GM12864 (cell line): ENCODE results near the gene LDLRAD3.

ENCODE experiments used
- DNase-seq: peaks from one replicate; pipeline ENCODE4 v3.0.0-alpha.2; 2011; ENCODE audit warnings: low read depth
- H3K4me3 ChIP-seq: 2 replicates; pipeline ENCODE4 v1.5.1; 2011; ENCODE audit warnings: mild to moderate bottlenecking, low read depth, low read length, control low read depth
- TF ChIP-seq, protein P1 (sequence below): IDR thresholded peaks from 2 replicates; pipeline ENCODE4 v1.5.1; 2011; ENCODE audit warnings: low read depth, mild to moderate bottlenecking, moderate library complexity, low read length, control low read depth, inconsistent platforms; ENCODE audit errors: missing control alignments

The LDLRAD3 gene

DNA sequence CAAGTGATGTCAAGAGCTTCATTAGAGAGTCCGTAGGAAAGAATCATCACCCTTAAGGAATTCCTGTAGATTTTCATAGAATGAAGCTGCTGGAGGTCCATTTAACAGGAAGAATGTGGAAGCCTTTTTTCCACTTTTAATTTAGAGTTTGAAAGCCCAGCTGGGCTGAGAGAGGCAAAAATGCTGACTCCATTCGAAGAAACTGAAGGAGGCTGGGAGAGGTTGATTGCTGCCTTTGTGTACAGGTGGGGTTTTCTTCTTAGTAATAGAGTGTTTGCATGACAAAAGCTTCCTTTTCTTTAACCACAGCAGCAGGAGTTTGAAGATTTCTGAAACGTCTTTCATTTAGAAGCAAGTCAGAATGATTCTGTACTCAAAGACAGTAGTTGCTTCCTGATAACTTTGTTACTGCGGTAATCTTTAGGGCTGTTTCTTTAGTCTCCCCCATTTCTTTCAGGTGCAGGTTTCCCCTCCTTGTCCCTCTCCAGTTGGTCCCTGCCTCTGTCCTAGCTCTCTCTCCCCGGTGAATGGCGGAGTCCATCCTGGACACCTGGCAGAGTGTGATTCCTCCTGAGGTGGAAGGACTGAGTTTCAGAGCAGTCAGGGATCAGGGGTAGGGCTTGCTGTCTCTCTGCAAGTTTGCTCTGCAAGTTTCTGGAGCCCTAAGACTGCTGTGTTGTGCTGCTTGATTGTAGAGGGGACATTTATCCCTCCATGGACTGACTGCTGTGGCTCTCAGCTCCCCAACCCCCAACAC lies 166.2 kb downstream of the LDLRAD3 start:
- no peak overlapping the region for H3K4me3 ChIP-seq
- TF ChIP-seq, protein P1, sequence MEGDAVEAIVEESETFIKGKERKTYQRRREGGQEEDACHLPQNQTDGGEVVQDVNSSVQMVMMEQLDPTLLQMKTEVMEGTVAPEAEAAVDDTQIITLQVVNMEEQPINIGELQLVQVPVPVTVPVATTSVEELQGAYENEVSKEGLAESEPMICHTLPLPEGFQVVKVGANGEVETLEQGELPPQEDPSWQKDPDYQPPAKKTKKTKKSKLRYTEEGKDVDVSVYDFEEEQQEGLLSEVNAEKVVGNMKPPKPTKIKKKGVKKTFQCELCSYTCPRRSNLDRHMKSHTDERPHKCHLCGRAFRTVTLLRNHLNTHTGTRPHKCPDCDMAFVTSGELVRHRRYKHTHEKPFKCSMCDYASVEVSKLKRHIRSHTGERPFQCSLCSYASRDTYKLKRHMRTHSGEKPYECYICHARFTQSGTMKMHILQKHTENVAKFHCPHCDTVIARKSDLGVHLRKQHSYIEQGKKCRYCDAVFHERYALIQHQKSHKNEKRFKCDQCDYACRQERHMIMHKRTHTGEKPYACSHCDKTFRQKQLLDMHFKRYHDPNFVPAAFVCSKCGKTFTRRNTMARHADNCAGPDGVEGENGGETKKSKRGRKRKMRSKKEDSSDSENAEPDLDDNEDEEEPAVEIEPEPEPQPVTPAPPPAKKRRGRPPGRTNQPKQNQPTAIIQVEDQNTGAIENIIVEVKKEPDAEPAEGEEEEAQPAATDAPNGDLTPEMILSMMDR: no peak
- DNase-seq: no peak

DNA sequence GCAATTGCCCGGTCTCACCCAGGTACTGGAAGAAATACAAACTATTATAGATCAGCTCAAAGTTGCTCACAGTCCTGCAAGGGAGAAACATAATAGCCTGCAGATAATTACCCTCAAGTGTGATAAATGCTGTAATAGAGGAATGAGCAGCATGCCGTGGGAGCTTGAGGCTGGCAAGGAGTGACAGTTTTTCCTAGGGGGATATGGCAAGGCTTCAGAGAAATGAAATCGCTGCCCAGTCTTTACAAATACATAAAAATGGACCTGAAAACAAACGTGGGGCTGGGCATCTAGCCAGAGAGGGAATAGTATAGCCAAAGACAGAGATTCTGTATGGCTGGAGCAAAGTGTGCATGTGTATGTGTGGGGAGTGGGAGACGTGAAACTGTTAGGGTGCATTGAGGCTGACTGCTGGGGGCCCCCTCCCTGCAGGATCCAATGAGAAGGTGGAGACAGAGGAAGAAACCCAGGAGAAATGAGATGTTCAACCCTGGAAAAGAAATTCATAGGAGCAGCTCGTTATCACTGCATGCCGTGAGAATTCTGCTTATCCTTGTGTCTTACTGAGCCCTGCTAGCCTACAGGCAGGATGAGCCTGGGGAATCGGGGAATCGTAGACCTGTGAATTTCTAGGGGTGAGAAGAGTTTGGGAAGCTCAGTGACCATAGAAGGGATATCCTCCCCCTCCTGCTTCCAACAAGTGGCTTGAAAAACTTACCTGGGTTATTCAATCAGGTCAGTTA lies 167.0 kb downstream of the LDLRAD3 start:
- H3K4me3 ChIP-seq: no peak overlapping the region
- DNase-seq: no peak
- TF ChIP-seq, protein P1: no peak

DNA sequence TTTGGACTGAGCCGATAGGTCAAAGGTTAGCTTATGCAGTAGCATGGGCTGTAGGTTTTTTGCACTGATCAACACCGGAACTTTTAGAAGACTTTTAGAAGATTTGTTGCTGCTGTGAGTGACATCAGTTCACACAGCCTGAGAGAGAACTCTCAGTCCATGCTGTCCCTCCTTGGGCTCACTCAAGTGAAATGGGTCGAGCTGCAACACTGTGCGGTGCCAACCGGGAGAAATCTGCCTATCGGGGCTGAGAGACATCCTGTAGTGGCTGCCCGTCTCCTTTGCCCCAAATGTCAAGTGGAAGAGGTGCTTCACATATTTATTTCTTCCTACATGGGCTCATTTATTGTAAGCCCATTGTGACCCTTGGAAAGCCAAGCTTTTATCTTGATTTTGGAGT lies 170.2 kb downstream of the LDLRAD3 start:
- DNase-seq: no peak
- TF ChIP-seq, protein P1: no peak
- no peak overlapping the region for H3K4me3 ChIP-seq

DNA sequence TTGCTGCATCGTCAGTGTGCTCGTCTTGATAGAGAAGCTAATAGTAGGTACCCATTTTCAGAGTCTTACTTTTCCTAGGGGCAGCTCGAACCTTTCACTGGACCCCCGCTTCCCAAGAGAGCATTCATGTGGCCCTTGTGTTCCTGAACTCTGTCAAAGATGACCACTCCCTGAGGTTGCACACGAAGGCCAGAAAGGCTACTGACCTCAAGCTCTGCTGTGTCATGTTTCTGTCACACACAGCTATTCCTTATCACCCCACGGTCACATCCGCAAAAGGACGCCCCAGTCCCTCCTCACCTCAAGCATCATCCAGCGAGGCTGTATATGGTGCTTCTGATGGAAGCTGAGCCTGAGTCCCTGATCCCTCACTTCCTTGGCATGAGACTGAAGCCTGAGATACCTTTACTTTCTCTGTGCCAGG lies 171.5 kb downstream of the LDLRAD3 start:
- DNase-seq: no peak
- TF ChIP-seq, protein P1: no peak
- H3K4me3 ChIP-seq: no peak overlapping the region

DNA sequence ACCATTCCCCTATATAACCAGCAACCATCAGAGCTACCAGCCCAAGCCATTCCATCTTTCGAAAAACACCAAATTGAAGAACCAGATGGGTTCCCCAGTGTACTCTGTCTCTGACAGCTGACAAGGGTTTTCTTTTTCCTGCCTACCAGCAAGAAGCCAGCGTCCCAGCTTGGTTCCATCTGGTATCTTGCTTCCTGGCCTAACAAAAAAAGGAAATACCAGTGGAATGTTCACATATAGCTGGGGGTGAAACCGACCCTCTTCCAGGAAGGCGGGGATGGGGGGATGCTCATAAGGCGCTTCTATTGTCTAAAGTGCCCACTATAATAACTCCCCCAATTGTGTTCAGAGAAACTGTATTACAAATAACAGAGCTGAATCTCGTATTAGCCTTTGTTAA lies 172.3 kb downstream of the LDLRAD3 start:
- TF ChIP-seq, protein P1: no peak
- no peak for DNase-seq
- no peak overlapping the region for H3K4me3 ChIP-seq

DNA sequence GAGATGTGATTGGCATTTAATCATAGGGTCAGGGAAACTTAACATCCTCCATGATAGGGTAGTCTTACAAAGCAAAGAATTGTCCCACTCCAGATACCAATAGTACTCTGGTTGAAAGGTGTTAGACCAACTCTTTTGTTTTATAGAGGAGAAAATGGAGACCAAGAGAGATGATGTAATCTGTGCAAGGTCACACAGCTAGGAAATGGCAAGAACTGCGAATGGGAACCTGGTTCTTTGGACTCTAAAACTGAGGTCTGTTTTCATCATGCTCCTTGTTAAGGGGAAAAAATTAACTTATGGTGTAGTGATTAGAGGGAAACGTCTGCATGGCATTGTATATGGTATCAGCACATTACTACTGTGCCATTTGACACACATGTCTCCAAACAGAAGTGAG lies 174.2 kb downstream of the LDLRAD3 start:
- TF ChIP-seq, protein P1: no peak
- DNase-seq: no peak
- H3K4me3 ChIP-seq: no peak overlapping the region

DNA sequence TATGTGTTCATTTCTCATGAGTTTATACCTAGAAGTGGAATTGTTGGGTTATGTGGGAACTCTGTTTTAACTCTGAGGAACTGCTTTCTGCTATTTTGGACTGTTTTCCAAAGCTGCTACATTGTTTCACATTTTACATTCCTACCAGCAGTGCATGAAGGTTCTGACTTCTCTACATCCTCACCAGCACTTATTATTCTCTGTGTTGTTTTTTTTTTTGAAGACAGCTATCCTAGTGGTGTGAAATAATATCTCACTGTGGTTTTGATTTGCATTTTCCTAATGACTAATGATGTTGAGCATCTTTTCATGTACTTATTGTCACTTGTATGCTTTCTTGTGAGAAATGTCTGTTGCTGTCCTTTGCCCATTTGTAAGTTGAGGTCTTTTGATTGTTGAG lies 175.4 kb downstream of the LDLRAD3 start:
- no peak for DNase-seq
- TF ChIP-seq, protein P1: no peak

More for the DNA sequence above, 175.4 kb downstream of the LDLRAD3 start:
- no peak overlapping the region for H3K4me3 ChIP-seq
